Common myeloid progenitor, CD34-positive (primary cell): ENCODE measurements around the gene RPS26.
"Not testable (repeated sequence)": the region's sequence is repeated elsewhere in the genome, so short reads cannot be mapped to it uniquely, and the experiment has no call there.

Experiments used
- CTCF ChIA-PET: fragments of 350-600 bp; sonication (Branson Sonifier 250); formaldehyde crosslinking; loops from one replicate; lab custom pipeline; 2021; ENCODE audit warnings: antibody characterized with exemption; lab: Charles Lee
- POLR2A ChIA-PET: fragments of 350-600 bp; sonication (Branson Sonifier 250); formaldehyde crosslinking; loops from one replicate; lab custom pipeline; 2021; ENCODE audit warnings: antibody characterized with exemption; lab: Charles Lee
- DNase-seq, 3 donors: peaks; one replicate each; pipeline versions ENCODE4 v3.0.0 to v3.0.0-alpha.2; 2013
- H3K27ac ChIP-seq, 2 experiments: 1 replicate in 1 of 2; 2 replicates in 1 of 2; pipeline ENCODE4 v1.7.0; 2013; ENCODE audit warnings: inconsistent platforms in 2 of 2, low read length in 2 of 2, mild to moderate bottlenecking in 2 of 2, low read depth in 1 of 2, moderate library complexity in 1 of 2; ENCODE audit not compliant: severe bottlenecking in 2 of 2, insufficient read depth in 1 of 2, poor library complexity in 1 of 2
- H3K27me3 ChIP-seq, 5 experiments: replicated peaks in 2 of 5; 1 replicate in 3 of 5; 2 replicates in 2 of 5; pipeline versions ENCODE4 v1.6.1 to v1.7.0; 2013; ENCODE audit warnings: low read length in 4 of 5, mild to moderate bottlenecking in 2 of 5, moderate library complexity in 2 of 5, inconsistent platforms in 1 of 5; ENCODE audit not compliant: insufficient read depth in 5 of 5, control insufficient read depth in 4 of 5
- H3K36me3 ChIP-seq, 4 experiments: 1 replicate in 2 of 4; 2 replicates in 2 of 4; pipeline versions ENCODE4 v1.6.1 to v1.7.0; 2013; ENCODE audit warnings: low read length in 3 of 4, control low read depth in 1 of 4, mild to moderate bottlenecking in 1 of 4; ENCODE audit not compliant: control insufficient read depth in 4 of 4, insufficient read depth in 4 of 4
- H3K4me1 ChIP-seq, 4 experiments: 1 replicate in 3 of 4; 2 replicates in 1 of 4; pipeline versions ENCODE4 v1.6.1 to v1.7.1; 2013; ENCODE audit warnings: low read length in 3 of 4, mild to moderate bottlenecking in 3 of 4, control low read depth in 1 of 4, inconsistent platforms in 1 of 4, moderate library complexity in 1 of 4; ENCODE audit not compliant: control insufficient read depth in 4 of 4, insufficient read depth in 4 of 4; ENCODE audit errors: control extremely low read depth in 1 of 4
- H3K4me3 ChIP-seq, 7 experiments: 1 replicate in 4 of 7; 2 replicates in 3 of 7; pipeline versions ENCODE4 v1.5.1 to v1.7.0; 2013; ENCODE audit warnings: mild to moderate bottlenecking in 7 of 7, low read length in 6 of 7, moderate library complexity in 6 of 7, inconsistent platforms in 2 of 7, low read depth in 2 of 7, control low read depth in 1 of 7; ENCODE audit not compliant: insufficient read depth in 4 of 7, control insufficient read depth in 1 of 7; ENCODE audit errors: extremely low read depth in 1 of 7
- H3K9me3 ChIP-seq, 5 experiments: 1 replicate in 4 of 5; 2 replicates in 1 of 5; pipeline versions ENCODE4 v1.6.1 to v1.7.1; 2013; ENCODE audit warnings: low read length in 4 of 5, mild to moderate bottlenecking in 2 of 5, inconsistent platforms in 1 of 5, low read depth in 1 of 5, moderate library complexity in 1 of 5; ENCODE audit not compliant: control insufficient read depth in 4 of 5, insufficient read depth in 2 of 5; ENCODE audit errors: control extremely low read depth in 1 of 5
- WGBS: methylation state at CpG from one replicate; pipeline ENCODE4 v1.1.5; 2013; ENCODE audit not compliant: insufficient coverage; 5-methylcytosine and 5-hydroxymethylcytosine counted together

RPS26 gene

DNA sequence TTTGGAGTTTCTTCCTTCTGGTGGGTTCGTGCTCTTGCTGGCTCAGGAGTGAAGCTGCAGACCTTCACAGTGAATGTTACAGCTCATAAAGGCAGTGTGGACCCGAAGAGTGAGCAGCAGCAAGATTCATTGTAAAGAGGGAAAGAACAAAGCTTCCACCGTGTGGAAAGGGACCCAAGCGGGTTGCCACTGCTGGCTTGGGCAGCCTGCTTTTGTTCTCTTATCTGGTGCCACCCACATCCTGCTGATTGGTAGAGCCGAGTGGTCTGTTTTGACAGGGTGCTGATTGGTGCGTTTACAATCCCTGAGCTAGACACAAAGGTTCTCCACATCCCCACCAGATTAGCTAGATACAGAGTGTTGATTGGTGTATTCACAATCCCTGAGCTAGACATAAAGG is 42.2 kb upstream of the RPS26 start:
- WGBS = 80% methylated on average over 2 of the region's 6 CpGs
- CTCF ChIA-PET = interaction anchor here (1.1 to 16.0 kb wide), 7 partner anchors 9 to 72 kb away, joined by 3 to 290 read pairs (median 5); partner anchors contain the start of genes IKZF4 and PYM1
- DNase-seq, POLR2A ChIA-PET, H3K27me3 ChIP-seq, H3K9me3 ChIP-seq, H3K27ac ChIP-seq, H3K4me3 ChIP-seq: not testable (repeated sequence)
- Histone ChIP-seq H3K4me1 (peaks cover 0 to 20% (median 17%) of the 10 kb centered on the region in 4 experiments), H3K36me3 (peaks cover 7 to 26% (median 16%) of the 10 kb centered on the region in 4 experiments)

DNA sequence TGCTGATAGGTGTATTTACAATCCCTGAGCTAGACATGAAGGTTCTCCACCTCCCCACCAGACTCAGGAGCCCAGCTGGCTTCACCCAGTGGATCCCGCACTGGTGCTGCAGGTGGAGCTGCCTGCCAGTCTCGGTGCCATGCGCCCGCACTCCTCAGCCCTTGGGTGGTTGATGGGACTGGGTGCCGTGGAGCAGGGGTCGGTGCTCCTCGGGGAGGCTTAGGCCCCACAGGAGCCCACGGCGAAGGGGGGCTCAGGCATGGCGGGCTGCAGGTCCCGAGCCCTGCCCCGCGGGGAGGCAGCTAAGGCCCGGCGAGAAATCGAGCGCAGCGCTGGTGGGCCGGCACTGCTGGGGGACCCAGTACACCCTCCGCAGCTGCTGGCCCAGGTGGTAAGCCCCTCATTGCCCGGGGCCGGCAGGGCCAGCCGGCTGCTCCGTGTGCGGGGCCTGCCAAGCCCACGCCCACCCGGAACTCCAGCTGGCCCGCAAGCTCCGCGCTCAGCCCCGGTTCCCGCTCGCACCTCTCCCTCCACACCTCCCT is 41.6 kb upstream of the RPS26 start:
- DNase-seq, H3K27me3 ChIP-seq, H3K9me3 ChIP-seq, H3K4me3 ChIP-seq, H3K27ac ChIP-seq, POLR2A ChIA-PET: not testable (repeated sequence)
- WGBS = 98% methylated on average over 23 of the region's 33 CpGs
- peaks cover 0 to 24% (median 17%) of the 10 kb centered on the region in 4 experiments for H3K4me1 ChIP-seq
- CTCF ChIA-PET = interaction anchor here (1.1 to 16.0 kb wide), 4 partner anchors 8 to 39 kb away, joined by 3 to 290 read pairs (median 54); partner anchors contain the start of gene IKZF4
- H3K36me3 ChIP-seq = peaks cover 7 to 27% (median 17%) of the 10 kb centered on the region in 4 experiments

DNA sequence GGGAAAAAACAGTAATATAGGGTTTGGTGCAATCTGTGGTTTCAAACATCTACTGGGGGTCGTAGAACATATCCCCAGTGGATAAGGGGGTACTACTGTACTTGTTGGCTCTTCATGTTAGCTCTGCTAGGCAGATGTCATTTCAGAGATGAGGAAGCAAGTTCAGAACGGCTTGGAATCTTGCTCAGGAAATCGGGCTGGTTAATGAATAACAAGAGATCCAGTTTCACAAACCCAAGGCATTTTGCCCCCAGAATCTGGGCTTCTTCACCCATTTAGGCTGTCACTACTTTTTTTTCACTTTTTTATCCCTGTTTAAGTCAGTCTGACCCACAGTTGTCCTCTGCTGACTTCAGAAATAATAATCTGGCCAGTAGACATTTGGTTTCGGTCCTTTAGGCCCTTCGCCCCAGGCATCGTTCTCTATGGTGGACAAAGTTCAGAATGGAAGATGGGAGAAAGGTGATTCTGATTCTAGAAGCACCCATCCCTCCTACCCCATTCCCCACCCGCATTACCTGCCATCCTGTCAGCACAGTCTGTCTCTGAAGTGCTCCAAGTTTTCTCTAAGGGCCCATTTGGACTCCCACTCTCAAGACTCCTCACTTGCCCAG is 40.1 kb upstream of the RPS26 start:
- no peaks in the 10 kb centered on the region for H3K27me3 ChIP-seq
- peaks cover 0 to 31% (median 19%) of the 10 kb centered on the region in 4 experiments for H3K4me1 ChIP-seq
- H3K4me3 ChIP-seq = no peak overlapping the region
- H3K9me3 ChIP-seq = no peaks in the 10 kb centered on the region
- no peak for DNase-seq
- no peak overlapping the region for H3K27ac ChIP-seq
- POLR2A ChIA-PET = no interaction called here
- 0% methylated on average over 1 of the region's 7 CpGs for WGBS
- H3K36me3 ChIP-seq = peaks cover 7 to 27% (median 14%) of the 10 kb centered on the region in 4 experiments
- CTCF ChIA-PET = interaction anchor here (16.0 kb wide), 1 partner anchor 22 kb away, joined by 290 read pairs; the partner anchor contains the start of gene IKZF4

DNA sequence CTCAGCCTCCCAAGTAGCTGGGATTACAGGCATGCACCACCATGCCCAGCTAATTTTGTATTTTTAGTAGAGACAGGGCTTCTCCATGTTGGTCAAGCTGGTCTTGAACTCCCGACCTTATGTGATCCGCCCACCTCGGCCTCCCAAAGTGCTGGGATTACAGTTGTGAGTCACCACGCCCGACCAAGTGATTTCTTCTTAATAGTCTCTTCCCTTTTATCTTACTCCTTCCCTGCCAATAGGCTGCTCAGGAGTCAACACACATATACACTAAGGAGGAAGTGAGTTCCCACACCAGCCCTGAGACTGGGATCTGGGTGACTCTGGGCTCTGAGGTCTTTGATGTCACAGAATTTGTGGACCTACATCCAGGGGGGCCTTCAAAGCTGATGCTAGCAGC is 38.3 kb upstream of the RPS26 start:
- H3K4me3 ChIP-seq, H3K27me3 ChIP-seq, DNase-seq, POLR2A ChIA-PET, H3K9me3 ChIP-seq, H3K27ac ChIP-seq: not testable (repeated sequence)
- 98% methylated on average over 5 of the region's 5 CpGs for WGBS
- CTCF ChIA-PET = interaction anchor here (0.9 to 16.0 kb wide), 3 partner anchors 20 to 198 kb away, joined by 3 to 290 read pairs (median 3); partner anchors contain the start of gene IKZF4
- Histone ChIP-seq H3K4me1 (peaks cover 5 to 27% (median 15%) of the 10 kb centered on the region in 4 experiments), H3K36me3 (peaks cover 7 to 27% (median 14%) of the 10 kb centered on the region in 4 experiments)

DNA sequence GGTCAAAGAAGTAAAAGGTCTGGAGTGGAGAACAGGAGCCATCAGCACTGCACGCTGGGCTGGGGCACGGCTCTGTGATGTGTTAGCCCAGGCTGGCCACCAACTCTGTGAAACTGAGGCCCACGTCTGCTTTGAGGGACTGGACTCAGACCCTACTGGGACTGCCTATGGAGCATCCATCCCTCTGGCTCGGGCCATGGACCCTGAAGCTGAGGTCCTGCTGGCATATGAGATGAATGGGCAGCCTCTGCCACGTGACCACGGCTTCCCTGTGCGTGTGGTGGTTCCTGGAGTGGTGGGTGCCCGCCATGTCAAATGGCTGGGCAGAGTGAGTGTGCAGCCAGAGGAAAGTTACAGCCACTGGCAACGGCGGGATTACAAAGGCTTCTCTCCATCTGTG is 37.5 kb upstream of the RPS26 start:
- H3K27ac ChIP-seq = no peak overlapping the region
- WGBS = 91% methylated on average over 8 of the region's 10 CpGs
- H3K27me3 ChIP-seq = no peaks in the 10 kb centered on the region
- no peaks in the 10 kb centered on the region for H3K9me3 ChIP-seq
- CTCF ChIA-PET = interaction anchor here (1.0 to 16.0 kb wide), 2 partner anchors 19 to 198 kb away, joined by 3 to 290 read pairs; partner anchors contain the start of gene IKZF4
- DNase-seq = no peak
- peaks cover 7 to 27% (median 14%) of the 10 kb centered on the region in 4 experiments for H3K36me3 ChIP-seq
- no peak overlapping the region for H3K4me3 ChIP-seq
- POLR2A ChIA-PET = no interaction called here
- peaks cover 5 to 27% (median 15%) of the 10 kb centered on the region in 4 experiments for H3K4me1 ChIP-seq

DNA sequence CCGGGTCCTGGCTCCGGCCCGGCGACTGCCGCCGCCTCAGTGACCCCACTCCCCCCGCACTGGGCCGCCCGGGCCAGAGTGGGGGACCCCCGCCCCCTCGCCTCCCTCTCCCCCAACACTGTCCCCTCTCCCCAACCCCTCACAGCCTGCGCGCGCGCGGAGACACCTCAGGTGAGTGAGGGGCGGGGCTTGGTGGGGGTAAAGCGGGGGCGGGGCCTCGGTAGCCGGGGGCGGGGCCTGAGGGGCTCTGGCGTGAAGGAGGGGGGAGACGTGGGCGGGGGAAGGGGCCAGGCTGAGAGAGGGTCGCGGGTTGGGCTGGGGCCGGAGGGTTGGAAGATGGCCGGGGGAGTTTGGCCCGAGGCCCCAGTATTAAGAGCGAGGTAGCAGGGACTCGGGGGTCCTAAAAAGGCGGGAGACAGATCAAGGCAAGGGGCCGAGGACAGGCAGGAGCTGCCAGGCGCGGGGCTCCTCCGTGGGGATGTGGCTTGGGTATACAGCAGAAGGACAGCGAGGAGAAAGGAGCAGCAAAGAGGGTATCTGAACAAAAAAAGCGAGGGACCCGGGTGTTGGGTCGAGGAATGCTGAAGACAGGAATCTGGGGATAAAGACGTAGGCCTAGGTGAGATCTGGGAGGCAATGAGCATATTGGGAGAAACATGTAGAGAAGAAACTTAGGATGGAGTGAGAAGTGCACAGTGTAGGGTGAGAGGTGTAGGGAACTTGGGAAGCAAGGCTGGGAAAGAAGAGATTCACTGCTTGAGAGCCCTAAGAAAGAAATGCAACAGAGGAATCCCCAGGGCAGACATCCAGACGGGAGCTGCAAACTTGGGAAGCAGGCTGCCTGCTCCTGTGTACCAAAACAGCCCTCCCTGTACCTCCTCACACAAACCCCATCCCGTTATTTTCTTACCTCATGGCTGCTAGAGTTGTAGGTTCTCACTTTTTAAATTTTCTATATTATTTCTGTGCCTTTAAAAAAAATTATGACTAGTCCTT is 33.9 kb upstream of the RPS26 start:
- Histone ChIP-seq H3K9me3 (no peaks in the 10 kb centered on the region), H3K27me3 (no peaks in the 10 kb centered on the region), H3K4me3 (peak overlapping the region; percentile 55 to 88 (median 73)), H3K4me1 (peaks cover 5 to 27% (median 15%) of the 10 kb centered on the region in 4 experiments), H3K27ac (peak overlapping the region in 1 of 2 experiments; percentile 67), H3K36me3 (peaks cover 3 to 17% (median 9%) of the 10 kb centered on the region in 4 experiments)
- CTCF ChIA-PET = interaction anchor here (0.6 to 2.7 kb wide), 7 partner anchors 8 to 33 kb away, joined by 3 to 15 read pairs (median 6); partner anchors contain the start of gene SUOX
- POLR2A ChIA-PET = interaction anchor here (0.6 kb wide), 1 partner anchor 42 kb away, joined by 3 read pairs; no protein-coding TSS in a partner anchor
- DNase-seq = peak in 2 of 3 donors; percentile 33 to 42
- WGBS = under 1% methylated on average over 22 of the region's 44 CpGs
